GM18868 (cell line): ENCODE results near the gene HIF3A.

Source experiments
- ATAC-seq: cut with Tn5 transposase; IDR thresholded peaks from one replicate; pipeline ENCODE4 v1.9.1; 2021; ENCODE audit warnings: mild to moderate bottlenecking, moderate library complexity; ENCODE audit not compliant: unreplicated experiment

Gene HIF3A

GRCh38 chr19:46326608-46327007 lies 29.8 kb downstream of the HIF3A start:
- ATAC-seq, result no peak

- ATAC-seq, result no peak
Measured at GRCh38 chr19:46328079-46328478, 31.2 kb downstream of the HIF3A start.

GRCh38 chr19:46330319-46330918 lies 33.6 kb downstream of the HIF3A start:
- ATAC-seq, result no peak

- ATAC-seq, result no peak
Measured at GRCh38 chr19:46337487-46337886, 40.6 kb downstream of the HIF3A start.

GRCh38 chr19:46339446-46339845 lies 42.6 kb downstream of the HIF3A start:
- no peak for ATAC-seq

- no peak for ATAC-seq
Measured at GRCh38 chr19:46340051-46340659, 43.3 kb downstream of the HIF3A start.

- ATAC-seq, result no peak
Measured at GRCh38 chr19:46341937-46342336, 45.1 kb downstream of the HIF3A start.

GRCh38 chr19:46344363-46344762 lies 47.5 kb downstream of the HIF3A start:
- no peak for ATAC-seq

GRCh38 chr19:46345157-46345556 lies 48.3 kb downstream of the HIF3A start:
- no peak for ATAC-seq

- ATAC-seq, result peak; percentile 63
Measured at GRCh38 chr19:46346821-46347571, 50.2 kb downstream of the HIF3A start, which contains the start of gene PPP5C. TSS of gene PPP5C (plus strand) at chr19:46347087. CDS start at chr19:46347097, 10 bp downstream.

- ATAC-seq, result no peak
Measured at GRCh38 chr19:46347572-46347883, 50.7 kb downstream of the HIF3A start.

GRCh38 chr19:46347985-46348384 lies 51.1 kb downstream of the HIF3A start:
- no peak for ATAC-seq

- no peak for ATAC-seq
Measured at GRCh38 chr19:46349311-46349993, 52.6 kb downstream of the HIF3A start.

GRCh38 chr19:46350029-46350757 lies 53.4 kb downstream of the HIF3A start:
- ATAC-seq, result no peak

- no peak for ATAC-seq
Measured at GRCh38 chr19:46350758-46351159, 53.9 kb downstream of the HIF3A start.

GRCh38 chr19:46351241-46352041 lies 54.6 kb downstream of the HIF3A start:
- no peak for ATAC-seq

- ATAC-seq, result no peak
Measured at GRCh38 chr19:46353730-46354528, 57.1 kb downstream of the HIF3A start.

GRCh38 chr19:46355234-46356148 lies 58.6 kb downstream of the HIF3A start:
- no peak for ATAC-seq
